CD4-positive, alpha-beta T cell treated with Interleukin-21 for 1 hour (primary cell): ENCODE results near the gene SLC4A1AP.
A peak's percentile ranks its signal among the peaks of the same experiment; 100 is the strongest.

Experiments used
- DNase-seq: peaks from one replicate; pipeline ENCODE4 v3.0.0-alpha.2; 2020

The SLC4A1AP gene

DNA sequence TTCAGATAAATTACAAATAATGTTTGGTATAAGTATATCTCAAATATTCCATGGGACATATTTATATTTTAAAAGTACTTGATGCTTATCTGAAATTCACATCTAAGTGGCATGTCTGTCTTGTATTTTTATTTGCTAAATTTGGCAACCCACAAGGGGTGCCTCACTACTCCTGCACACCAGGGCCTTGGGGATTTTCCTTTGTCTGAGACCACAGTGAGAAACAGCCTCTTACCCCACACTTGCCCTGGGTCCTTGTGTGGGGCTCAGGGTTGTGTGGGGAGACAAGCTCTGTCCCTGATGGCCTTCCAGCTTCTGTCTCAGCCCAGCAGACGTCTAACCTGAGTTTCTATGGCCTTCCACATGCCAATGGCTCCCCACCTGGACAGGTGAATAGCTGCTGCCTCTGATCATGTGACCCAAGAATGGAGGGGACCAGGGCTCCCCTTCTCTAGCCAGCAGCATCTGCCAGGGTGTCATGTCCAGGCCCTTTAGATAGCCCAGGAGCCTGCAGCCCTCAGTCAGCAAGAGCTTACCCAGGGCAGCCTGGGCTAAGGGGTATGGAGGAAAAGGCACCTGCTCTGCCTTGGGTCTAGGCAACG lies 58.3 kb downstream of the SLC4A1AP start:
- DNase-seq = no peak

DNA sequence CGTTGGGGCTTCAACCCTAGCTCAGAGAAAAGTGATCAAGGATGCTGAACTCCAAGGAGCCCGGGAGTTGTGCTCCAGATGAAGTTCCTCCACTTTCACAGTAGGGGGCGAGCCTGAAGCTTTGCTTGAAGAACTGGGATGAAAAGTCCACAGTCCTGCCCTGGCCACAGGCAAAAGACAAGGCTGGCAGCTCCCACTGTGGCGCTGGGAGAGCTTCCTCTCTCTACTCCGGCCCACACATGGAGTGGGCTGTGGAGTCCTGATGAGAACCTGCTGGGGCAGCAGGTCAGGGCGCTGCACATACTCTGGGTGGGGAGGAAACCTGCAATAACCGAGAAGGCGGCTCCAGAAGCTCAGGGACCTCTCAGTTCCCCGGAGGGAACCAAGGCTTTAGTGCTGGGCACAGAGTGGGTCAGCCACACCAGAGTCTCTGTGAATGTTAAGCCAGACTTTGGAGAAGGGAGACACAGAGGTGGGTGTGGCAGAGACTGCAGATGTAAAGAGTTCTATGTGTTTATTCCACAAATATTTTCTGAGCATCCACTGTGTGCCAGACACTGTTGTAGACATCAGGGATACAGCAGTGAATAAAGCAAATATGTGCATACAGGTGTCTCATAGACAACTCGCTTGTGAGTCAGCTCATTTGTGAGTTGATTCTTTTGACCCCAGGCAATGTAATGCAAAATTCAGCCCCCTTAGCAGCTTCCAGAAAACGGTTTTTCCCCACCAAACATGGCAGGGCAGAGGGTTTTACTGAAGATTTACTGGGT lies 59.9 kb downstream of the SLC4A1AP start:
- peak; percentile 35 for DNase-seq

DNA sequence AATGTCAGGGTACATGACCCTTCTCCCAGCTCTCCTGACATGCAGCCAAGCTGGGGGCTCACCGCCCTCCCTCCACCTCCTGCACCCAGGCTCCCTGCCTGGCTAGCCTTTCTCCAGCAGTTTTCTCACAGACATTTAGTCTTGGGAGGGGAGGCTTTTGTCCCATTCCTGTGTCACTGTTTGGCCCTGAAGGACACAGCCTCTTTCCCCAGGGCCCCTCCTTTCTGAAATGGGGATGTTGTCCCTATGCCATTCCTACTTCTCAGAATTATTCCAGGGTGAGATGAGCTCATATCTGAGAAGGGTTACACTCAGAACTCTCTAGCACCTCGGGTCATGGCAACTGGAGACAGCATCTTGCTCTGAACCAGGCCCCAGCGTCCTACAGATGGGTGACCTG lies 60.5 kb downstream of the SLC4A1AP start:
- no peak for DNase-seq

DNA sequence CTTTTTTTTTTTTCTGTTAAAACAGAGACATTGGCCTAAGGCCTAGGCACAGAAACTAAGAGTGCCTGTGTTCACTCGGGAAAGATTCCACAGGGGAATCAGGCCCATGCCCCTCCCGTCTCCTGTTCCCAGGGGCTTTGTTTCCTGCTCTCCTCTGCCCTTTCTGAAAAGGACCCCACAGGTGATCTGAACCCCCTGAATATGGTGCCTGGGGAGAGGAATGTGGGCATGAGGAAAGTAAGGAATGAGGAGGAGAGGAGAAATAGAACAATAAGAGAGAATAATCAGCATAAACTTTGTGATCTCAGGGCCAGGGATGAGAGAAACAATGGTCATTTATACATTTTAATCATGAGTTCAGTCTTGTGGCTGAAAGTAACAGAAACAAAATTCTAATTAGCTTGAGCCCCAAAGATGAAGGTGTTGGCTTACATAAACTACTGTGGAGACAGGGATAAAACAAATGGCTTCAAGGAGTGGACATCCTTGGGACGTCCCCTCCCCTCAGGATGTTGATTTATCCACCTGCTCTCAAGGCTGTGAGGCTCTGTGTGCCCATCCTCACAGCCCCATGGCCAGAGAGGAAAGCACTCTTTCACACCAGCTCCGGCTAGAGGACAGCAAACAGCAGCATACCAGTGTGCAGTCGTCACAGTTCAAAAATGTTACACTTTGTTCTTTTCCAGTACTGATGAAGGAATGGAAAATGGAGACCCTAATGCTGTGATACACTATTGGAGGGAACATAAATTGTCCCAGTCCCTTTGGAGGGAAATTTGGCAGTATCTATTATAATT lies 61.4 kb downstream of the SLC4A1AP start:
- no peak for DNase-seq

DNA sequence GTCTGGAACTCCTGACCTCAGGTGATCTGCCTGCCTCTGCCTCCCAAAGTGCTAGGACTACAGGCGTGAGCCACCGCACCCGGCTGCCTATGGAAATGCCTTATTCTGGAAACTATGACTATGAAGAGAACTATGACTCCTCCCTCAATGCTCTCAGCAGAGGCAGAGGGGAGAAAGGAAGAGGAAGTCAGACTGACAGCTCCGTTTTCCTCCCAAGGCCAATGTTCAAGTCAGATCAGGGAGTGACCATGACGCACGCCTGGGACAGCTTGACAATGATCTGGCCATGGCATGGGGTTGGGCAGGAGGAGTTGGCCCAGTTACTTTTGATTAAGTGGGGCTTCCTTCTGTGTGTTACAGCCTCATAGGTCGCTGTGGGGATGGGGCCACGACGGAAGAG lies 63.6 kb downstream of the SLC4A1AP start:
- DNase-seq = no peak

DNA sequence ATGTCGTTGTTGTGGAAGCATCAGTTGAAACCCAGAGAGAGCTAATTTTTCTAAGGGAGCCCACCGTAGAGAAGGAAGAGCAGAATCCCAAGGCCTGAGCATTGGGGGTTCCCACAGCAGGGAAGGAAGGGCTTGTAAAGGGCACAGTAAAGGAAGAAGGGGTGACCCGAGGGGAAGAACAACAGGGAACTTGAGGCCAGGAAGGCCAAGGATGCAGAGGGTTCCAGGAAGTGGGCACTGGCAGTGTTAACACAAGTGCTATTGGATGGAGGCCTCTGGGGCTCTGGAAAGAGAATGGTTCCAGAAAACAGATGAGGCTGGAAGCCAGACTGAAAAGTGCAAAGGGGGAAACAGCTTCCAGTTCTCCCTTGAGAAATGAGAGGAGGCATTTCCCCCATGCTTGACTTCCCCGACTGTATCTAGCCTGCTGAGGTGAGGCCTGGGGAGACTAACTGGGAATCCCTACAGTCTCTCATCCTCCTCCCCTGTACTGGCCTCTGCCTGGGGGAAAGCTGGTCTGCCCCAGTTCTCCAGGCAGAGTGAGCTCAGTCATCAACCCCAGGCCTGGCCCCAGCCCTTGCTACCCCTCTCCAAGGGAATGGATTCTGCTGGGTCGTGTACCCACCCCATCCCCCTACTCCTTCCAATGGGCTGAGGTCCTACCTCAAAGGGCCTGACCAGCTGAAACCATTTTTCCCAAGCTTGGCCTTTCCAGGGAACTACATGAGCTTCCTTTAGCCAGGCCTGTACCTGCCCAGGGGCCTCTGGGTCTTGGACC lies 64.6 kb downstream of the SLC4A1AP start:
- DNase-seq = no peak

DNA sequence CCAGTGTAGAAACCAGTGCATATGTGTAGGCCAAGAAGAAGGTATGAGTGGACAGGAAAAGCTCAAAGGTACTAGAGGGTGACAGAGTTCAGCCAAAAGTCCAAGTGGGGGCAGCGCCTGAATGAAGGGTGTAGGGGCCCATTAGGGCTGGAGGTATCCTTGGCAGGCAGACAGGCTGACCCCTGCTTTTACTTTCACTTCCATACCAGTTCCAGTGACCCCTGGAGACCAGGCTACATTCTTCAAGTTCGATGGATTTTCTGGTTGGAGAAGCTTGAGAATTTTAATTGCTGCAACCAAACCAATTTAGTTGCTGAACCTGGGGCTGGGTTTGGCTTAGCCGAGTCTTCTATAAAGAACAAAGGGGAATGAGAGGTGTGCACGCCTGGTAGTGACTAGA lies 65.5 kb downstream of the SLC4A1AP start:
- no peak for DNase-seq

DNA sequence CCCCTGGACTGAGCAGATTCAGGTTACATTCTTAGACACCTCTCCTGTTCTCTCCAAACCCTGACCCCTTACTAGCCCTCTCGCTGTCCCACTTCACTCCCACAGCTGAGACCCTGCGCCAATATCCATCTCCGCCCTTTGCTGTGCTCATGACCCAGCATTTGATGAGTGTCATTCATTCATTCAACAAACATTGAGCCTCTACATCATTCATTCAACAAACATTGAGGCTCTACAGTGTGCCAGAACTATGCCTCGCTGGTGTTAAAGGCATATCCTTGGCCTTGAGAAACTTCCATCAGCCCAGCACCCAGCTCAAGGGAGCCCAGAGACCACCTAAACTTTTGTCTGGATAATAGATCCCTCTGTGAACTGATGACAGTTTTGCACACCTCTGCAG lies 65.9 kb downstream of the SLC4A1AP start:
- DNase-seq = no peak

DNA sequence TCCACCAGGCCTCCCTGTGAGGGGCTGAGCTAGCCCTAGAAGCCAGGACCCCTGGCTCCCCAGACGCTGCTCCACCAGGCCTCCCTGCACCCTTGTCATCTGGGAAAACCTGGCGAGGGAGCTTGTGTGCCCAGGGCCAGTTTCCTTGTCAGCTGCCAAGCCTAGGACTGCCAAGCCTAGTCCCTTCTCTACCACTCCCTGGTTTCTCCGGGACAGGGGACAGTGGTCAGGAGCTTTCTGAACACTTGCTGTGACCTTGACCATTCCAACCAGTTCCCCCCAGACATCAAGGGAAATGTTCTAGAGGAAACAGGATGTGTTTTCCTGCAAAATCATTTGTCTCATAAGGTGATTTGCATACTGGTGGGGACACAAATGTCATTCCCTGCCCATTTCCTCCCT lies 66.6 kb downstream of the SLC4A1AP start:
- no peak for DNase-seq

DNA sequence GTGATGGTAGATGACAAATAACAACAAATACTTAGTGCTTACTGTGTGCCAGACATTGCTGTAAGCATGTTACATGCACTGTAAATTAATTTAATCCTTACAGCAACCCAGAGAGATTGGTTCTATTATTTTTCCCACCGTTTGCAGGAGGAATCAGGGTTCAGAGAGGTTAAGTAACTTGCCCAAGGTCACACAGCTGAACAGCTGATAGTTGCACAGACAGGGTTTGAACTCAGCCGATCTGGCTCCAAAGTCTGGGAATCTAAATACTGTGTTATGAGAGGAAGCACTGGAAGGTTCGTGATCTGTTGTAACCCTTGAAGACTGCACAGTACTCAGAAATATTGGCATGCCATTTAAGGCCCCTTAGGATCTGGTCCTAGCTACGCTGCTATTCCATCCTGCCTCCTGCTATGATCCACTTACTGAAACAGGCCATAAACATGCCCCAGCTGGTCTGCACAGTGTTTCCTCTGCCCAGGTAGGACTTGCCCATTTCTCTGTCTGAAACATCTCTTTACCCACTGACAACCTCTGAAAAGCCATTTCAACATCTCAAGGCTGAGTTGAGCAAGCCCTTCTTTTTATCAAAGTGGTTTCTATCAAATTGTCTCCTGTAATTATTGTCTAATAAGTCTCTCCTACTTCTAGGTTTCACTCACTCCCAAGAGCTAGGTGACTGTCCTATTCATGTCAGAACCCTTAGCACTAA lies 67.4 kb downstream of the SLC4A1AP start:
- DNase-seq = no peak

DNA sequence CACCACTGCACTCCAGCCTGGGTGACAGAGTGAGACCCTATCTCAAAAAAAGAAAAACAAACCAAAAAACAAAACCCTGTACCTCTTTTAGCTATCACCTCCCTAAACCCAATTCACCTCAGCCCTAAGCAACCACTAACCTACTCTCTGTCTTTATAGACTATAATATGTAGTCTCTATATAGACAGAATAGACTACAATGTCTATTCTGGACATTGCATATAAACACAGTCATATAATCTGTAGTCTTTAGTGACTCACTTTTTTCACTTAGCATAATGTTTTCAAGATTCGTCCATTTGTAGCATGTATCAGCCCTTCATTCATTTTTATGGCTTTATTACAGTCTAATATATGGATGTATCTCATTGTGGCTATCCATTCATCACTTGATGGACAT lies 70.6 kb downstream of the SLC4A1AP start:
- no peak for DNase-seq

DNA sequence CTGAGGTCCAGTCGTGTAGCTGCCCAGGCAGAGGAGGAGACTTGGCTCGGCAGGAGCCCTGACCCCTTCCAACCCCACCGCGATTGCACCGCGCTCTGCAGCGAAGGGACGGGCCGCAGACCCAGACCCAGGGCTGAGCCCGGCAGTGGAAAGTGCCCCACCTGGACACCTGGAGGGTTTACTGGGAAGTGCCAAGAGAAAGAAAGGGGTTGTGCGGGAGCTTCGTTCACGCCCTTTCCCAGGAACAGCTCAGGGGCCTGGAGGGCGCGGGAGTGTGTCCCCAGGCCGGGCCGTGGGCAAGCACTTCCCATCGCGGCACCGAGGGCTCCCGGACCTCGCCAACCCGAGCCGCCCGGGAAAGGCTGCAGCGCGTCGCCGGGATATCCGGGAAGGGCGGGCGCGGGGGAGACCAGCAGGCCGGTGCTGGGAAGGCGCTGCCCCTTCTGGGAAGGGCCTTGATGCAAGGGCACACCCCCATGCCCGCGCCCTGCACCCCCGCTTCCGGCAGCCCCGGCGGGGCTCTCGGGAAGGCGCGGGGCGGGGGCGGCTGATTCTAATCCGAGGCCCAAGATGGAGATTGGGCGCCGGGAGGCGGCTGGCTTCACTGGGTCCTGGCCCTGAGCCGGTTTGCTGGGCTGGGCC lies 71.7 kb downstream of the SLC4A1AP start:
- DNase-seq = peak; percentile 58

DNA sequence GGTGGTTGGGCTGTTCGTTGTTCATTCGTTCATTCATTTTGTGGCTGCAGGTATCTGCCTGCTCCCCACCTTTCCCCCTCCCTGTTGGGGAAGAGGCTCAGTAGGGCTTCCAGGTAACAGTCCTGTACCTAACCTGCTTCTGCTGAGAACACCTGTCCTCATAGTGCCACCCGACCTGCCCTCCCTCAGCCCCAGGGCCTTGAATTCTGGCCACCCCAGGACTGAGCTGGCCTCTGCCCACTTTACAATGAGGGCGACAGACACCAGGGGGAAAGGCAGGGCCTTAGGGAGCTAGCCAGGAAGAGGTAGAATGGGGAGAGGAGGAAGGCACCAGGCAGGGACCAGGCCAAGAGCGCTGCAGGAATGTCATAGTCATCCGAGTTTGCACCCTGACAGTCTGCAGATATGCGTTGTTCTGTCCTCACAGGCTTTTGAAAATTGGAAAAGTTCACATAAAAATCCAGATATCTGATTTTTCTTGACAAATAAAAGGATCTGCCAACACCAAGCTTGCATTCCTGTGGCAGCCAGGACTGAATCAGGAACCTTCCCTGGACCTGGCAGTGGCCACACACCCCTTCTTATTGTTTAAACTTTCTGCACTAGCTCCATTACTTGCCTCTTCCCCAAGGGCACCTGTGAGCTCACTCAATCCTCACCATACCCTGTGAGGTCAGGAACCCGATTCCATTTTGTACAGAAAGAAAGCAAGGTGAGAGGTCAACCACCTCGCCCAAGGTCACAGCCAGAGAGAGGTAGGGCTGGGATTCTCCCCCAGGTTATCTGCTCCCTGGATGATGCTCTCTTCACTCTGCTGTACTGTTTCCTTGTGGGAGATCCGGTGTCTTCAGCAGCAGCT lies 72.6 kb downstream of the SLC4A1AP start:
- no peak for DNase-seq

DNA sequence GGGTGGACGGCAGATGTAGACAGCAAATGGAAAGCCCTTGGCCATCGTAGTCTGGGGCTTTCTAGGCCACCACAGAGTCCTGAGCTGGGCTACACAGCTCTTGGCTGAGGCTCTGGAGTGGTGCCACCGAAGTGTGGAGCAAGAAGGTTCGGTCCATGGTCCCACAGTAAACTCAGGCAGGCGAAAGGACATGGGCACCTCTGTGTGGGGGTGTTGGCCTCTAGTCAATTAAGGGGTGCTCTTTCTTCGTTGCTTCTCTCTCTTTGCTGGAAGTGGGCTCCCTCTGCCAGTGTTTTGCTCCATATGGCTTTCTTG lies 73.2 kb downstream of the SLC4A1AP start:
- DNase-seq = no peak

DNA sequence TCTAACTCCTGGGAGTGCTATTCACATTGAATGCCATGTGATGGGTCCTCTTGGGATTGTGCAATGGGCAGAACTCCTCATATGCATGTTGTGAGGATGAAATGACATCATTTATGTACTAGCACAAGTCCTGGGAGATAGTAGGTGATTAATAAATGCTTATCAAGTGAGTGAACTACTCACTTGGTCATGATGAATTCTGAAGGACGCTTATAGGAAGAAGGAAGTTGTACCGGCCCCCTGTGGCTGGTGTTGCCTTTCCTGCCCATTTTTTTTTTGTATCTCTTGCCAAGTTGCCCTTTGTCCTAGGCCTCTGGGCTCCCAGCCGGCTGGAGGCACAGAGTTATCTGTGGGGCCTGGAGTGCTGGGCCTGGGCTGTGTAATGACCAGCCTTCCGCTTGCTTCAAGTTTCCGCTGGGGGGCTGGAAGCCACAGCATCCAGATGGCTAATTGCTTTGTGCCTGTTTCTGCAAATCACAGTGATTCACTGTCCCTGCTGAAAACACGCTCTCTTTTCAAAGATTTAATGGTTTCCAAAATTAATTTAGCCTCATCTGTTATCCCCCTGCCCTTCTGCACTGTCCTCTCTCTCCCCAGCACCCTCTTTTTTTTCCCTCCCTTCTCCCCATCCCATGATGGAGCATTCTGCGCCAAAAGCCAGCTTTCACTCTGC lies 74.1 kb downstream of the SLC4A1AP start:
- no peak for DNase-seq

DNA sequence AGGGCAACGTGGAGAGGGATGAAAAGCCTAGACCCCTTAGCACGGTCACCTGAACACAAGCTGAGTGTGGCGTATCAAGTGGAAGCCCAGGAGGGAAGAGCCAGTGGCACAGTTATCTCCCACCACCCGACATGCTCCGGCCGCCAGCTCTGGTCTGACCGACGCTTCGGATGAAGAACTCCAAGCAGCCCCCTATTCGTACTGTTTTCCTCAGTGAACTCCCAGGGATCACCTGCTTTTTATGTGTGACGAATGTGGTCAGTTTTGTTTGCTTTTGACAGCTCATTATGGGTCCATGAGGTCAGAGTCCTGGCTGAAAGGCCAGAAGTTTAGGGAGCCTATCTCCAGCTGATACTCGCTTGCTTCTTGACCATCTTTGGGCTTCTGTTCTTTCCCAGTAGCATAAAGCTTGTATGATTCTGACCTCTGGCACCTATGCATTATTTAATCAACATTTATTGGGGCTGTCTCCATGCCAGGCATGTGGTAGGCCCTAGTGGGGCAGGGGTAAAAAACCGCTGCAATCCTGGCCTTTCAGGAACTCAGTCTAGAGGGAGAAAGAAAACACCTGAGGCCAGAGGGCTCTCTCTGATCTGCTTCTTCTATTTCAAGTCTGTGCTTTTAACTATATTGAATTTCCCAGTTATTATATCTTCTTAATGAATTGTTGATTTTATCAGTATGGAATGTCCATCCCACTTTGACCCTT lies 74.8 kb downstream of the SLC4A1AP start:
- no peak for DNase-seq

DNA sequence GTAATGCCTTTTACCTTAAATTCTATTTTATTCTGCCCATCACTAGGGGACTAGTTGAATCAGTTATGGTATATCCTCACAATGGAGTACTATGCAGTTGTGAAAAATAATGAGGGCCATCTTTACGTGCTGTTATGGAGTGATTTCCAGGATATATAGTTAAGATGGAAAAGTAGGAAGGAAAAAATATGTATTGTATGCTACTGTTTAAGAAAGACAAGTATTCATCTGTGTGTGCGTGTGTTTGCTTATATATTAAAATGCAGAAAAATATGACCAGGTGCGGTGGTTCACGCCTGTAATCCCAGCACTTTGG lies 75.3 kb downstream of the SLC4A1AP start:
- DNase-seq = no peak

DNA sequence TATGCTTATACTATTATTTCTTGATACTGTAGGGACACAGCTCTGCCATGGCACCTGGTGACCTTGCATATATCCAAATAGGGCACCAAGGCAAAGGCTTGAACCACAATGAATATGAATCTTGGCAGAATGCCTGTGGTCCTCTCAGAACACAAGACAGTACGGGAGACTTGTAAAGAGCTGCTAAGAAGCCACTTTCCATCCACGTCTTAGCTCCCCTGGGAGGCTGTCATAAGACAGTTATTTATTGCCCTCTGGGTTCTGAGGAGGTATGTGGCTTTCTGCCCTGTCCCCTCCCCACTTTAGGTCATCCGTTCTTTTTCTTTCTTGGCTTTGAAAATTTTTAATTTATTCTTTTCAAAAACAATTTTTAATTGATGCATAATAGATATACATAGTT lies 78.0 kb downstream of the SLC4A1AP start:
- no peak for DNase-seq

DNA sequence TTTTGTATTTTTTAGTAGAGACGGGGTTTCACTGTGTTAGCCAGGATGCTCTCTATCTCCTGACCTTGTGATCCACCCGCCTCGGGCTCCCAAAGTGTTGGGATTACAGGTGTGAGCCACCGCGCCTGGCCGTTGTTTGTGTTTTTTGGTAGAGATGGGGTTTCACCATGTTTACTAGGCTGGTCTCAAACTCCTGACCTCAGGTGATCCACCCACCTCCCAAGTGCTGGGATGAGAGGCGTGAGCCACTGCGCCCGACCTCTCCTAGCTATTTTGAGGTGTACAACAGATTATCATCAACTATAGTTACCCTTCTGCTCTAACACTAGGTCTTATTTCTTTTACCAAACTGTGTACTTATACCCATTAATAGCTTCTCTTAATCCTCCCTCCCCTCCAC lies 78.9 kb downstream of the SLC4A1AP start:
- DNase-seq = no peak
